ENCODE measurements around the gene HNRNPC. TPM values are rescaled to one million over a fixed set of nuclear protein-coding genes. Genes with fewer than 3 reads are reported as not detected.
A peak's percentile ranks its signal among the peaks of the same experiment; 100 is the strongest.

Gene HNRNPC
- total RNA-seq, 2 donors from 2014 or later = 751 to 1,003 TPM

GRCh38 chr14:21192875-21193535, 76.2 kb downstream of the HNRNPC start:
- no peaks in the 10 kb centered on the region for H3K36me3 Mint-ChIP-seq (ENCODE audit: low read depth)
- 91 to 93% methylated on average over 4 to 7 of the region's 7 CpGs for WGBS, 2 experiments (ENCODE audit: insufficient coverage in 1 of 2, insufficient read length in 1 of 2)
- H3K4me3 Mint-ChIP-seq = no peak overlapping the region
- H3K4me3 ChIP-seq (ENCODE audit: low read length) = no peak overlapping the region
- TF ChIP-seq CTCF (conservative IDR thresholded peaks at IDR 0.05) = no peak
- H3K27ac ChIP-seq (ENCODE audit: low read depth, low read length) = no peak overlapping the region
- H3K9me3 Mint-ChIP-seq = peaks cover 6% of the 10 kb centered on the region
- H3K27ac Mint-ChIP-seq = no peak overlapping the region
- no peaks in the 10 kb centered on the region for H3K27me3 Mint-ChIP-seq (ENCODE audit: insufficient read depth)
- H3K9ac ChIP-seq (ENCODE audit: extremely low read depth, low read length, poor library complexity, severe bottlenecking) = no peak overlapping the region
- DNase-seq = peak; percentile 61
- H3K27me3 ChIP-seq (ENCODE audit: control insufficient read depth, insufficient read depth, low read length, poor library complexity, severe bottlenecking) = no peaks in the 10 kb centered on the region
- no peaks in the 10 kb centered on the region for H3K9me3 ChIP-seq (ENCODE audit: control insufficient read depth, low read length)
- no peaks in the 10 kb centered on the region for H3K36me3 ChIP-seq (ENCODE audit: control insufficient read depth, insufficient read depth, low read length)
- H3K4me1 ChIP-seq (ENCODE audit: control insufficient read depth, insufficient read depth, low read length) = no peaks in the 10 kb centered on the region
- peaks cover 2% of the 10 kb centered on the region for H3K4me1 Mint-ChIP-seq

GRCh38 chr14:21192447-21192822, 76.8 kb downstream of the HNRNPC start:
- Histone ChIP-seq H3K9me3 (ENCODE audit: control insufficient read depth, low read length) (no peaks in the 10 kb centered on the region), H3K27ac (ENCODE audit: low read depth, low read length) (no peak overlapping the region), H3K36me3 (ENCODE audit: control insufficient read depth, insufficient read depth, low read length) (no peaks in the 10 kb centered on the region), H3K4me3 (ENCODE audit: low read length) (no peak overlapping the region), H3K9ac (ENCODE audit: extremely low read depth, low read length, poor library complexity, severe bottlenecking) (no peak overlapping the region), H3K27me3 (ENCODE audit: control insufficient read depth, insufficient read depth, low read length, poor library complexity, severe bottlenecking) (no peaks in the 10 kb centered on the region), H3K4me1 (ENCODE audit: control insufficient read depth, insufficient read depth, low read length) (no peaks in the 10 kb centered on the region)
- peak overlapping the region; percentile 30 for H3K4me3 Mint-ChIP-seq
- peaks cover 9% of the 10 kb centered on the region for H3K9me3 Mint-ChIP-seq
- H3K27me3 Mint-ChIP-seq (ENCODE audit: insufficient read depth) = no peaks in the 10 kb centered on the region
- peaks cover 2% of the 10 kb centered on the region for H3K4me1 Mint-ChIP-seq
- no peaks in the 10 kb centered on the region for H3K36me3 Mint-ChIP-seq (ENCODE audit: low read depth)
- 92 to 100% methylated on average over 1 of the region's 1 CpG for WGBS, 2 experiments (ENCODE audit: insufficient coverage in 1 of 2, insufficient read length in 1 of 2)
- no peak for TF ChIP-seq CTCF (conservative IDR thresholded peaks at IDR 0.05)
- DNase-seq = peak; percentile 61
- H3K27ac Mint-ChIP-seq = no peak overlapping the region

GRCh38 chr14:21191809-21192446, 77.3 kb downstream of the HNRNPC start:
- Histone ChIP-seq H3K36me3 (ENCODE audit: control insufficient read depth, insufficient read depth, low read length) (no peaks in the 10 kb centered on the region), H3K4me1 (ENCODE audit: control insufficient read depth, insufficient read depth, low read length) (no peaks in the 10 kb centered on the region), H3K27me3 (ENCODE audit: control insufficient read depth, insufficient read depth, low read length, poor library complexity, severe bottlenecking) (no peaks in the 10 kb centered on the region), H3K27ac (ENCODE audit: low read depth, low read length) (no peak overlapping the region), H3K9ac (ENCODE audit: extremely low read depth, low read length, poor library complexity, severe bottlenecking) (no peak overlapping the region), H3K9me3 (ENCODE audit: control insufficient read depth, low read length) (no peaks in the 10 kb centered on the region), H3K4me3 (ENCODE audit: low read length) (no peak overlapping the region)
- peak; percentile 96 for DNase-seq
- Mint-ChIP-seq H3K27ac (no peak overlapping the region), H3K4me1 (peaks cover 2% of the 10 kb centered on the region), H3K4me3 (peak overlapping the region; percentile 30), H3K9me3 (peaks cover 12% of the 10 kb centered on the region), H3K27me3 (ENCODE audit: insufficient read depth) (no peaks in the 10 kb centered on the region), H3K36me3 (ENCODE audit: low read depth) (no peaks in the 10 kb centered on the region)
- WGBS, 2 experiments (ENCODE audit: insufficient coverage in 1 of 2, insufficient read length in 1 of 2) = 50 to 52% methylated on average over 11 to 19 of the region's 19 CpGs
- TF ChIP-seq CTCF (conservative IDR thresholded peaks at IDR 0.05) = no peak
